PFSK-1 (cell line): Measurements from ENCODE around the gene OMP. TPM values are rescaled to one million over a fixed set of nuclear protein-coding genes. Genes with fewer than 3 reads are reported as not detected.

Source experiments
- FOXP2 ChIP-seq: optimal IDR thresholded peaks from 2 replicates; pipeline ENCODE3; 2011; ENCODE audit warnings: borderline replicate concordance, control low read depth, inconsistent platforms; ENCODE audit not compliant: insufficient read depth; ENCODE audit errors: extremely low read length, extremely low read depth
- POLR2AphosphoS5 ChIP-seq: IDR thresholded peaks from 2 replicates; pipeline ENCODE4 v1.6.1; 2012; ENCODE audit warnings: low read depth, mild to moderate bottlenecking, control low read depth, low read length, moderate library complexity
- REST ChIP-seq, 2 experiments: IDR thresholded peaks; 2 replicates each; pipeline versions ENCODE4 v1.6.1 to v1.8.0; 2011 to 2012; ENCODE audit warnings: low read depth in 2 of 2, low read length in 2 of 2, control low read depth in 1 of 2, inconsistent platforms in 1 of 2, mild to moderate bottlenecking in 1 of 2, moderate library complexity in 1 of 2; ENCODE audit not compliant: insufficient read depth in 1 of 2
- SIN3A ChIP-seq: IDR thresholded peaks from 2 replicates; pipeline ENCODE4 v1.6.1; 2012; ENCODE audit warnings: mild to moderate bottlenecking, low read length, moderate library complexity, borderline replicate concordance; ENCODE audit not compliant: insufficient read depth
- TAF1 ChIP-seq: IDR thresholded peaks from 2 replicates; pipeline ENCODE4 v1.6.1; 2012; ENCODE audit warnings: low read length, control low read depth, borderline replicate concordance; ENCODE audit not compliant: insufficient read depth
- polyA plus RNA-seq: library from polyadenylated mRNA; unstranded; fragments of >200 nt; gene quantifications from one replicate; pipeline ENCODE4 v1.2.1, GENCODE V29; 2012; ENCODE audit warnings: low read depth, missing spikeins; ENCODE audit not compliant: insufficient read length

Gene OMP
- not detected for polyA plus RNA-seq

GRCh38 chr11:77102246-77103210 lies at the start of gene OMP:
Gene OMP, plus strand, starts transcription at chr11:77102840. Its CDS starts 0 bp downstream, at chr11:77102840.
- TF ChIP-seq SIN3A (no peak), TAF1 (no peak), POLR2AphosphoS5 (no peak), FOXP2 (no peak)

GRCh38 chr11:77053217-77054015 lies 49.2 kb upstream of the OMP start:
- no peak for TF ChIP-seq POLR2AphosphoS5
- TF ChIP-seq REST (IDR thresholded peaks at IDR 0.05; ENCODE audit: insufficient read depth in 1 of 2, low read depth in 2 of 2, low read length in 2 of 2) = no peak

GRCh38 chr11:77054084-77054483 lies 48.6 kb upstream of the OMP start:
- TF ChIP-seq REST (IDR thresholded peaks at IDR 0.05; ENCODE audit: insufficient read depth in 1 of 2, low read depth in 2 of 2, low read length in 2 of 2) (no peak), POLR2AphosphoS5 (no peak), TAF1 (no peak)

- no peak for TF ChIP-seq TAF1
- TF ChIP-seq REST (IDR thresholded peaks at IDR 0.05; ENCODE audit: insufficient read depth in 1 of 2, low read depth in 2 of 2, low read length in 2 of 2) = no peak
- TF ChIP-seq SIN3A = no peak
- no peak for TF ChIP-seq FOXP2
- no peak for TF ChIP-seq POLR2AphosphoS5
Observed at GRCh38 chr11:77055101-77055561, 47.5 kb upstream of the OMP start.

GRCh38 chr11:77055913-77056312 lies 46.7 kb upstream of the OMP start:
- TF ChIP-seq FOXP2 (no peak), REST (IDR thresholded peaks at IDR 0.05; ENCODE audit: insufficient read depth in 1 of 2, low read depth in 2 of 2, low read length in 2 of 2) (no peak), POLR2AphosphoS5 (no peak), SIN3A (no peak), TAF1 (no peak)
